NT2/D1 (cell line): ENCODE results near the gene S100A16.

ENCODE experiments used
- SUZ12 ChIP-seq: IDR thresholded peaks from 2 replicates; pipeline ENCODE4 v1.6.1; 2011; ENCODE audit not compliant: insufficient read length, insufficient read depth; ENCODE audit errors: extremely low read depth
- YY1 ChIP-seq: IDR thresholded peaks from 2 replicates; pipeline ENCODE4 v1.6.1; 2011; ENCODE audit not compliant: insufficient read length, insufficient read depth
- ZNF274 ChIP-seq: IDR thresholded peaks from 2 replicates; pipeline ENCODE4 v1.6.1; 2011; ENCODE audit warnings: mild to moderate bottlenecking, low read depth, low read length

DNA sequence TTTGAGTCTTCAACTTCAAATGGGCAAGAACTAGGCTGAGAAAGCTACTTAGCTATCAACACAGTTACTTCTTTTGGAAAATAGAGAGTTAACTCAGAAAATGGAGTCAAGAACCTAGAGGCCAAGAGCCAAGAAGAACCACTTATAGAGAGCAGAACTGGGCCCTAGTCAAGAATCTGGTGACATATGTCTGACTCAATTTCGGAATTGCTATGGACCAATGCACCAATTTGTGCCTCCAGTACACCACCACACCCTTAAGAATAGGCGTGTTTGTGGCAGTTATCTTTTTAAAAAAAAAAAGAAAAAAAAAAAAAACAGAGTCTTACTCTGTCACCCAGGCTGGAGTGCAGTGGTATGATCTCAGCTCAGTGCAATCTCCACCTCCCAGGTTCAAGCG, 55.1 kb downstream of the S100A16 start:
- TF ChIP-seq YY1 (no peak), SUZ12 (no peak), ZNF274 (no peak)
